Measurements from ENCODE around the gene ARID3B. TPM values are rescaled to one million over a fixed set of nuclear protein-coding genes. Genes with fewer than 3 reads are reported as not detected.

ARID3B gene
- total RNA-seq, 1 experiment from 2014 or later = 8.1 TPM

- TF ChIP-seq FOSL1 (IDR thresholded peaks at IDR 0.05; ENCODE audit: low read depth) (no peak), CTCF (IDR thresholded peaks at IDR 0.05 in 2 of 3, conservative IDR thresholded peaks at IDR 0.05 in 1 of 3; ENCODE audit: borderline replicate concordance in 1 of 3, insufficient read depth in 1 of 3, low read depth in 2 of 3, low read length in 2 of 3) (no peak), YY1 (IDR thresholded peaks at IDR 0.05; ENCODE audit: extremely low read depth, insufficient replicate concordance, low read depth, low read length) (no peak), TCF7L2 (IDR thresholded peaks at IDR 0.05; ENCODE audit: borderline replicate concordance, extremely low read depth, insufficient read depth, insufficient read length) (no peak), ZFX (IDR thresholded peaks at IDR 0.05) (no peak), MAX (IDR thresholded peaks at IDR 0.05) (no peak), EZH2 (IDR thresholded peaks at IDR 0.05) (no peak), ELF1 (IDR thresholded peaks at IDR 0.05; ENCODE audit: borderline replicate concordance, low read depth) (no peak), SRF (IDR thresholded peaks at IDR 0.05; ENCODE audit: low read depth) (no peak), EGR1 (IDR thresholded peaks at IDR 0.05; ENCODE audit: low read depth) (no peak), ZNF274 (IDR thresholded peaks at IDR 0.05; ENCODE audit: low read depth, low read length) (no peak), REST (IDR thresholded peaks at IDR 0.05; ENCODE audit: low read depth) (no peak), ATF3 (IDR thresholded peaks at IDR 0.05) (no peak), CEBPB (IDR thresholded peaks at IDR 0.05; ENCODE audit: low read depth) (no peak)
These were observed 20.6 kb upstream of the ARID3B start for GRCh38 chr15:74520407-74520806.

More at GRCh38 chr15:74520407-74520806, 20.6 kb upstream of the ARID3B start:
- no peaks in the 10 kb centered on the region for H4K20me1 ChIP-seq (ENCODE audit: insufficient read depth)
- H3K27me3 ChIP-seq (ENCODE audit: insufficient read depth, low read length) = no peaks in the 10 kb centered on the region
- no peak overlapping the region for H3K27ac ChIP-seq (ENCODE audit: low read depth, low read length)
- ChIA-PET RAD21 (ENCODE audit: low non-redundant PET in 1 of 2, low total read pairs in 2 of 2, uncharacterized antibody in 2 of 2, unreplicated experiment in 2 of 2) (no interaction called here), POLR2A (interaction anchor here (0.7 kb wide), 1 partner anchor 170 kb away, joined by 5 read pairs; no protein-coding TSS in a partner anchor), CTCF (no interaction called here)
- H3K9me3 ChIP-seq (ENCODE audit: control insufficient read depth in 1 of 2, insufficient read depth in 1 of 2, low read depth in 1 of 2, low read length in 2 of 2) = no peaks in the 10 kb centered on the region
- no peaks in the 10 kb centered on the region for H3K79me2 ChIP-seq (ENCODE audit: insufficient read depth, low read length)
- no peak overlapping the region for H2AFZ ChIP-seq (ENCODE audit: low read depth, low read length, poor library complexity, severe bottlenecking)
- no peak overlapping the region for H3K9ac ChIP-seq (ENCODE audit: low read length)
- no TSS peak for BruUV-seq (replicated peaks)
- ATAC-seq = no peak
- no peaks in the 10 kb centered on the region for H3K9me2 ChIP-seq (ENCODE audit: insufficient read depth)
- intact Hi-C loops (cut with micrococcal nuclease) = no loop called here
- H3K4me2 ChIP-seq (ENCODE audit: low read length) = no peak overlapping the region
- H3K36me3 ChIP-seq (ENCODE audit: control insufficient read depth in 1 of 2, insufficient read depth in 2 of 2, low read length in 2 of 2) = no peaks in the 10 kb centered on the region
- no peak overlapping the region for H3K4me3 ChIP-seq (replicated peaks in 1 of 2; ENCODE audit: low read depth in 1 of 2, low read length in 2 of 2)
- peaks cover 12 to 52% of the 10 kb centered on the region in 2 experiments for H3K4me1 ChIP-seq (ENCODE audit: control insufficient read depth in 1 of 2, insufficient read depth in 2 of 2, low read length in 2 of 2)
- no peak for DNase-seq (ENCODE audit: low read depth, low spot score)
